ENCODE results near the gene MTHFS. TPM values are rescaled to one million over a fixed set of nuclear protein-coding genes. Genes with fewer than 3 reads are reported as not detected.
A peak's percentile ranks its signal among the peaks of the same experiment; 100 is the strongest.

MTHFS gene
- 10 to 100 TPM in 3 of 4 donors, 1 to 10 TPM in 1; 6.9 to 16.9 (median 16.3) TPM for total RNA-seq

DNA sequence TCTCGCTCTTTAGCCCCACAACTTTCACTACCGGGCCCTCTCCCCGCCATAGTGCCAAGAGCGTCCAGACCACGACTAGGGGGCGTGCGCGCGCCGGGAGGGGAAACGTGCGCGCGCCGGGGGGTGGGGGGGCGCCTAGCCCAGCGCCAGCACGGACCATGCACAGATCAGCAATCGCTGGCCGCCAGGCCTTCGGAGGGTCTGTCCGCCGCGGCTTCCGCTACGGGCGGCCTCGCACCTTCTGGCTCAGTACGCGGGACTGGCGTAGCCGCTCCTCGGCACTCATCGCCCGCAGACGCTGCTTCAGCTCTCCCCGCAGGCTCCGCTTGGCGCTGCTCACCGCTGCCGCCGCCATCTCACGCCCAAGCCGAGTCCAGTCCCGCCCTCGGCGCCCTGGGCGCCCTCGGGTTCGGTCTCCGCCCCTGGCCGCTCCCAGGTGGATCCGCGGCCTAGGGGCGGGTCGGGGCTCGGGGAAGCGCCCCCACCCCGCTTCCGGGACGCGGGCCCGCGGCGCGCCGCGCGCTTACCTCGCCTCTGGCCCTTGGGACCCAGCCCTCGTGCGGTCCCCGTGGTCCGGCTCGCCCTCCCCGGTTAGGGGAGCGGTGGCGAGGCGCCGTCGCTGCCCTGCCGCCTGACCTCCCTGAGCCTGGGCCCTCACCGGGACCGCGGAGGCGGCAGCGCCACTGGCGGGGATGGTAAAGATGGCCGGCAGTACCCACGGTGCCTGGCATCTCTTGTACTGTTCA, at the start of gene MTHFS:
Gene MTHFS (minus strand): TSS at position 381 of the 746 bp plus-strand sequence. CDS start 26 bp downstream, at position 355.
- Histone ChIP-seq H3K4me1 (peaks cover 0 to 11% (median 0%) of the 10 kb centered on the region in 4 donors), H3K27me3 (no peaks in the 10 kb centered on the region), H3K27ac (peak within 1 kb of the TSS; percentile 92 to 96 (median 94)), H3K9me3 (no peaks in the 10 kb centered on the region), H3K4me3 (peak within 1 kb of the TSS; percentile 86 to 95 (median 90)), H3K36me3 (peaks cover 0 to 11% (median 0%) of the 10 kb centered on the region in 3 donors)
- 0% methylated on average over 57 to 76 of the region's 90 CpGs for WGBS, 2 donors
- TF ChIP-seq POLR2A (IDR thresholded peaks at IDR 0.05), result peak in 1 of 2 donors; percentile 57
- peak in 1 of 2 donors; percentile 58 for TF ChIP-seq EP300 (IDR thresholded peaks at IDR 0.05)
- TF ChIP-seq, protein P1, sequence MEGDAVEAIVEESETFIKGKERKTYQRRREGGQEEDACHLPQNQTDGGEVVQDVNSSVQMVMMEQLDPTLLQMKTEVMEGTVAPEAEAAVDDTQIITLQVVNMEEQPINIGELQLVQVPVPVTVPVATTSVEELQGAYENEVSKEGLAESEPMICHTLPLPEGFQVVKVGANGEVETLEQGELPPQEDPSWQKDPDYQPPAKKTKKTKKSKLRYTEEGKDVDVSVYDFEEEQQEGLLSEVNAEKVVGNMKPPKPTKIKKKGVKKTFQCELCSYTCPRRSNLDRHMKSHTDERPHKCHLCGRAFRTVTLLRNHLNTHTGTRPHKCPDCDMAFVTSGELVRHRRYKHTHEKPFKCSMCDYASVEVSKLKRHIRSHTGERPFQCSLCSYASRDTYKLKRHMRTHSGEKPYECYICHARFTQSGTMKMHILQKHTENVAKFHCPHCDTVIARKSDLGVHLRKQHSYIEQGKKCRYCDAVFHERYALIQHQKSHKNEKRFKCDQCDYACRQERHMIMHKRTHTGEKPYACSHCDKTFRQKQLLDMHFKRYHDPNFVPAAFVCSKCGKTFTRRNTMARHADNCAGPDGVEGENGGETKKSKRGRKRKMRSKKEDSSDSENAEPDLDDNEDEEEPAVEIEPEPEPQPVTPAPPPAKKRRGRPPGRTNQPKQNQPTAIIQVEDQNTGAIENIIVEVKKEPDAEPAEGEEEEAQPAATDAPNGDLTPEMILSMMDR (IDR thresholded peaks at IDR 0.05), result peak in 4 of 5 experiments; percentile 51 to 59 (median 56)
- peak; percentile 31 to 53 for DNase-seq (ENCODE audit: low spot score in 2 of 2)

DNA sequence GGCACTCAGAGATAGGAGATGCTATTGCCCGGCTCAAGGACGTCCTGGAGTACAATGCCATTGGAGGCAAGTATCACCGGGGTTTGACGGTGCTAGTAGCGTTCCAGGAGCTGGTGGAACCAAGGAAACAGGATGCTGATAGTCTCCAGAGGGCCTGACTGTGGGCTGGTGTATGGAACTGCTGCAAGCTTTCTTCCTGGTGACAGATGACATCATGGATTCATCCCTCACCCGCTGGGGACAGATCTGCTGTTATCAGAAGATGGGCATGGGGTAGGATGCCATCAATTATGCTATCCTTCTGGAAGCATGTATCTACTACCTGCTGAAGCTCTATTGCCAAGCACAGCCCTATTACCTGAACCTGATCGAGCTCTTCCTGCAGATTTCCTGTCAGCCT, 47.8 kb upstream of the MTHFS start:
- Histone ChIP-seq H3K4me3 (no peak overlapping the region), H3K36me3 (no peaks in the 10 kb centered on the region), H3K4me1 (no peaks in the 10 kb centered on the region), H3K27ac (no peak overlapping the region), H3K9me3 (no peaks in the 10 kb centered on the region), H3K27me3 (no peaks in the 10 kb centered on the region)
- TF ChIP-seq, protein P1 (IDR thresholded peaks at IDR 0.05), result no peak
- no peak for TF ChIP-seq POLR2A (IDR thresholded peaks at IDR 0.05)
- no peak for TF ChIP-seq EP300 (IDR thresholded peaks at IDR 0.05)
- WGBS, 2 donors, result 80 to 82% methylated on average over 7 of the region's 7 CpGs
- no peak for DNase-seq (ENCODE audit: low spot score in 2 of 2)

DNA sequence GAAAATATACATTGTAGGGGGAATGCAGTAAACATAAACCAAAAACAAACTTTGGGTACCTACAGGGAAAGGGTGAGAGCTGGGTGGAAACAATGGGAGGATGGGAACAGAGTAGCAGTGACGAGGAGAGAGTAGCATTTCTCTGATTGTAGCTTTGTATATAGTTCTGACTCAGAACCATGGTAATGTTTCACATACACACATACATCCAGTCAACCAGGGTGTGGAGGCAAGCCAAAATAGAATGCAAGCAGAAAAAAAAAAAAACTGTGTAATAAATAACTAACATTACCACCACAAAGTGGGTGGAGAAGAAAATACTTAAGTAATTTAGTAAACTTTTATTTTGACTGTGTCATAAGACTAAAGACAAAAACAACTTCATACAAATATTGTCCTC, 47.0 kb upstream of the MTHFS start:
- Histone ChIP-seq H3K4me3 (no peak overlapping the region), H3K4me1 (no peaks in the 10 kb centered on the region), H3K36me3 (no peaks in the 10 kb centered on the region), H3K27me3 (no peaks in the 10 kb centered on the region), H3K9me3 (no peaks in the 10 kb centered on the region), H3K27ac (no peak overlapping the region)
- WGBS, 2 donors, result 63 to 65% methylated on average over 1 of the region's 1 CpG
- DNase-seq (ENCODE audit: low spot score in 2 of 2), result no peak
- no peak for TF ChIP-seq EP300 (IDR thresholded peaks at IDR 0.05)
- TF ChIP-seq POLR2A (IDR thresholded peaks at IDR 0.05), result no peak
- TF ChIP-seq, protein P1 (IDR thresholded peaks at IDR 0.05), result no peak

DNA sequence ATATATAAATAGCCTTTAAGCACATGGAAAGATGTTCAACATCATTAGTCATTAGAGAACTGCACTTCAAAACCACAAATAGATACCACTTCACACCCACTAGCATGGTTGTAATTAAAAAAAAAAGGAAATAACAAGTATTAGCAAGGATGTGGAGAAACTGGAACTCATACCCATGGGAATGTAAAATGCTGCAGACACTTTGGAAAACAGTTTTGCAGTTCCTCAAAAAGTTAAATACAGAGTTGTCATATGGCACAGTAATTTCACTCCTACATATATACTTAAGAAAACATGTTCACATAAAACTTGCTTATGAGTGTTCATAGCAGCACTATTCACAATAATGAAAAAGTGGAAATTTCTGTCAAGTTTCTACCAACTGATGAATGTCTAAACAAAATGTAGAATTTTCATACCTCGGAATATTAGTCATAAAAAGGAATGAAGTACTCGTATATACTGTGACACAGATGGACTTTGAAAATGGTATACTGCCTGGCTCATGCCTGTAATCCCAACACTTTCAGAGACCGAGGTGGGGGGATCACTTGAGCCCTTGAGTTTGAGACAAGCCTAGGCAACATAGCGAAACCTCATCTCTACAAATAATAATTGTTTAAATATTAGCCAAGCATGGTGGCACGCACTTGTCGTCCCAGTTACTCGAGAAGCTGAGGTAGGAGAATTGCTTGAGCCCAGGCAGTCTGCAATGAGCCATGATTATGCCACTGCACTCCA, 46.1 kb upstream of the MTHFS start:
- no peaks in the 10 kb centered on the region for H3K4me1 ChIP-seq
- H3K4me3 ChIP-seq, result no peak overlapping the region
- no peaks in the 10 kb centered on the region for H3K9me3 ChIP-seq
- WGBS, 2 donors, result 82 to 87% methylated on average over 7 of the region's 7 CpGs
- no peaks in the 10 kb centered on the region for H3K27me3 ChIP-seq
- TF ChIP-seq, protein P1 (IDR thresholded peaks at IDR 0.05), result no peak
- TF ChIP-seq EP300 (IDR thresholded peaks at IDR 0.05), result no peak
- H3K36me3 ChIP-seq, result no peaks in the 10 kb centered on the region
- no peak overlapping the region for H3K27ac ChIP-seq
- DNase-seq (ENCODE audit: low spot score in 2 of 2), result no peak

DNA sequence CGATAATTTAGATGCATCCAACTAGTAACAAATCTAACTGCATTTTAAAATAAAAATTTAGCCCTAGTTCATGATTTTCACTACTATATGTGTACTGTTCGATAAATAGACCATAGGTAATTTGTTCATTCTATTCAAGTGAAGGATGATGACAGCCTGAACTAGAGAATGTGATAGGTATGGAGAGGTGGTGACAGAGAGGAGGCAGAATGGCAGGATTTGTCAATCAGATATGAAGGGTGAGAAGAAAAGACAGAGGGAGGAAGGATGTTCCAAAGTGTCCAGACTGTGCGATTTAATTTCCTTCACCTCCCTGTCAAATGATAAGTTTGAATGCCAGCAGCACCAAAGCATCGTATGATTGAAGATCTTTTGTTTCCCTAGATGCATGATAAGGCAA, 42.6 kb upstream of the MTHFS start:
- Histone ChIP-seq H3K27me3 (no peaks in the 10 kb centered on the region), H3K4me1 (no peaks in the 10 kb centered on the region), H3K4me3 (no peak overlapping the region), H3K9me3 (no peaks in the 10 kb centered on the region), H3K36me3 (no peaks in the 10 kb centered on the region), H3K27ac (no peak overlapping the region)
- TF ChIP-seq POLR2A (IDR thresholded peaks at IDR 0.05), result no peak
- TF ChIP-seq, protein P1 (IDR thresholded peaks at IDR 0.05), result no peak
- DNase-seq (ENCODE audit: low spot score in 2 of 2), result no peak
- WGBS, 2 donors, result 90 to 91% methylated on average over 4 of the region's 4 CpGs
